ENCODE measurements around the gene GDF9.

The GDF9 gene

GRCh38 chr5:132866342-132867045 lies at the start of gene GDF9, which contains the start of gene UQCRQ:
GDF9 (minus strand) TSS chr5:132866469; CDS start chr5:132864533, 1,936 bp downstream.
UQCRQ (plus strand) TSS chr5:132866642; CDS start chr5:132866882, 240 bp downstream.
- DNase-seq (ENCODE audit: low read depth), result peak; percentile 100

DNA sequence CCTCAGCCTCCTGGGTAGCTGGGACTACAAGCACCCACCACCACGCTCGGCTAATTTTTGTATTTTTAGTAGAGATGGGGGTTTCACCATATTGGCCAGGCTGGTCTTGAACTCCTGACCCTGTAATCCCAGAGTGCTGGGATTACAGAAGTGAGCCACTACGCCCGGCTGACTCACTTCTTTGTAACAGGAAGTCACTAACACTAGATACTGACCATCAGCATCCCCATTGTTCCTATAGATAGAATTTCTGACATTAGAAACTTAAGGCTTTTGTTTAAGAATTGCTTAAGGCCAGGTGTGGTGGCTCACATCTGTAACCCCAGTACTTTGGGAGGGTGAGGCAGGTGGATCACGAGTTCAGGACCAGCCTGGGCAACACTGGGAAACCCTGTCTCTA lies 49.4 kb upstream of the GDF9 start:
- DNase-seq (ENCODE audit: low read depth), result peak; percentile 12

DNA sequence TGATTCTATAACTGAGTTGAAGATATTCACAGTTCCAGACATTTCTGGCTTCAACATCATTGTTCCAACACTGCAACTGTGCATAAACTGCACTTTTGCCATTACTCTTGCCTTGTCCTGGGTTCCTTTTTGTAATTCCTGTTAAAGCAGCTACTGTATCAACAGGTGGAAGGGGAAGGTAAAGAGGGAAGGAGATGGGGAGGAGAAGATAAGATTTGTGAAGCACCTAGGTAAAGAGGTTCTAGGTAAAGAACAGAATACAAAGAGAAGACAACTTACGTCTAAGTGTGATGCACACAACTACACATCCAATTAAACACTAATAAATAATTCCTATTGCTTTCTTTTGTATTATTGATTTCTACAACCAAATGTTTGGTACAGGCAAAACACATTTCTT lies 43.4 kb upstream of the GDF9 start:
- no peak for DNase-seq (ENCODE audit: low read depth)

DNA sequence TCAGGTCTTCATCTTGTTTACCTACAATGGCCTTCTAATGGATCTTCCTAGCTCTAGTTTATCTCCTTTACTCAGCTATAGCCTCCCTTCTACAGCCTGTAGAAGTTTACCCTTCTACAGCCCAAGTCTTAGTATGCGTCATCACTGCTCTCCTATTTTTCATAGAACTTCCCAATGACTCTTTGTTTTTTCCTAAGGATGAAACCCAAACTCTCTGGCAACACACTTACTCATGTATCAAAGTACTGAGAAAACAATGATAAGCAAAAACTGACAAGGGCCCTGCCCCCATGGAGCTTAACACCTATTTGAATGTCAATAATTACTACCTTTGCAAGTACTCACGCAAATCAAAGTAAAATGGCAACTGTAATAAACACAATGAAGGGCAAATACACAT lies 40.9 kb upstream of the GDF9 start:
- DNase-seq (ENCODE audit: low read depth), result peak; percentile 35

DNA sequence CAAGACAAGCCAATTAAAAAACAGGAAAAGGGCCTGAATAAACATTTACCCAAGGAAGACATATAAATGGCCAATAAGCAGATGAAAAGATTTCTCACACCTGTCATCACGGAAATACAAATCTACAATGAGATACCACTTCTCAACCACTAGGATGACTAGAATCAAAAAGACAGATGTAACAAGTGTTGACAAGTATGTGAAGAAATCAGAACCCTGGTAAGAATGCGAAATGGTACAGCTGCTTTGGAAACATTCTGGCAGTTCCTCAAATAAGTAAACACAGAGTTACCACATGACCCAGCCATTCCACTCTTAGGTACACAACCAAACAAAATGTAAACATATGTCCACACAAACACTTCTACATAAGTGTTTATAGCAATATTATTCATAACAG lies 39.7 kb upstream of the GDF9 start:
- DNase-seq (ENCODE audit: low read depth), result peak; percentile 87

DNA sequence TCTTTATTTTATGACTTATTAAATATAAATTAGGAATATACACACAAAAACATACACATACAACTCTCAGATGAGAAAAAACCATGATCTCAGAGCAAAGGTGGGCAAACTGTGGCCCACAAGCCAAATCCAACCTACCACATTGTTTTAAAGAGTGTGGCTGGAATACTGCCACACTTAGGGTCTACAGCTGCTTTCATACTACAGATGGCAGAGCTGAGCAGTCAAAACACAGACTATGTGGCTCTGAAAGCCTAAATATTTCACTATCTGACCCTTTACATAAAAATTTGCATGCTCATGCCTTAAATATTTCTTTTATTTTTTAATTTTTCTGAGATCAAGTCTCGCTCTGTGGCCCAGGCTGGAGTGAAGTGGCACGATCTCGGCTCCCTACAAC lies 35.5 kb upstream of the GDF9 start:
- DNase-seq (ENCODE audit: low read depth), result no peak

DNA sequence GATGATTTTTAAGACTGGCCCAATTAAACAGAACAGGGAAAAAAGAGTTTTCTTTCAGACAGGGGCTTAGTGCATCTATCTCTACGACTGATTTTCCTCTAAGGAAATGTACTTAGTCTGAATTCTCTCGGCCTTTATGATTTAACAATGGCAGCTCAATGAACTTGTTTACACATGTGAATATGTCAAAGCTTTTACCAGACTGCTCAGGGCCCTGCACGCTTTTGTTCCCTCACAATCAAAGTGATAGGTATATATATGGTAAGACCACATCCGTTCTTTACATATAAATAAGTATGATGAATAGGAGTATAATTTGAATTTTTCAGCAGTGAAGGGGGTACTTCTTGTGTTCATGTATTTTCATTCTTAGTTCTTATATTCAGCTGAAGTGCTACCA lies 34.8 kb upstream of the GDF9 start:
- DNase-seq (ENCODE audit: low read depth), result no peak

GRCh38 chr5:132898094-132898493 lies 31.8 kb upstream of the GDF9 start:
- peak; percentile 36 for DNase-seq (ENCODE audit: low read depth)

GRCh38 chr5:132896685-132897084 lies 30.4 kb upstream of the GDF9 start:
- DNase-seq (ENCODE audit: low read depth), result no peak

DNA sequence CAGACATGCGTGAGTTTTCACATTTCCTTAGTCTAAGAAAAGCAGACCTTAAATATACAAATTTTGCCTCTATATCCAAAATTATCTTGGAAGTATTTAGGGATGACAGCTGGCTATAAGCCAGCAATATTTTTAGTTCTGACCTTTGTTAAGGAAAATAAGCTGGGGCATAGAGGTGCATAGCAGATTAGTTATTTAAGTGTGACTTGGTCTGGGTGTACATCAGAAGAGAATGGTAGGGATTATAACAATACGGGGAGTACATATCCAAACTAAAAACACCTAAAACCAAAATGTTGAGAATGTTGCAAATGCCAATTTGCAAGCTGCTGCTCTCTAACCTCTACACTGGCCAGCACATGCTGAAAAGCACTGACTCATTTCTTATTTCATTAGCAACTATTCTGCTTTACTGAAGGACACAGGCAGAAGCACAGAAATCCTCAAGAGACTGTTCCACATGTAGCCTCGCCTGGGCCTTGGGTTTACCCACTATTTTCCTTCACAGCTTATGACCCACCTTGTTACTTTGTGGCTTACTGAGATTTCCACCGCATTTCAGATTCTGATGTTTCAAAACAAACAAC lies 29.5 kb upstream of the GDF9 start:
- no peak for DNase-seq (ENCODE audit: low read depth)

GRCh38 chr5:132890817-132891216 lies 24.5 kb upstream of the GDF9 start:
- no peak for DNase-seq (ENCODE audit: low read depth)

GRCh38 chr5:132889501-132889900 lies 23.2 kb upstream of the GDF9 start:
- no peak for DNase-seq (ENCODE audit: low read depth)

GRCh38 chr5:132887283-132887682 lies 21.0 kb upstream of the GDF9 start:
- DNase-seq (ENCODE audit: low read depth), result no peak

GRCh38 chr5:132886064-132886823 lies 20.0 kb upstream of the GDF9 start:
- DNase-seq (ENCODE audit: low read depth), result no peak

DNA sequence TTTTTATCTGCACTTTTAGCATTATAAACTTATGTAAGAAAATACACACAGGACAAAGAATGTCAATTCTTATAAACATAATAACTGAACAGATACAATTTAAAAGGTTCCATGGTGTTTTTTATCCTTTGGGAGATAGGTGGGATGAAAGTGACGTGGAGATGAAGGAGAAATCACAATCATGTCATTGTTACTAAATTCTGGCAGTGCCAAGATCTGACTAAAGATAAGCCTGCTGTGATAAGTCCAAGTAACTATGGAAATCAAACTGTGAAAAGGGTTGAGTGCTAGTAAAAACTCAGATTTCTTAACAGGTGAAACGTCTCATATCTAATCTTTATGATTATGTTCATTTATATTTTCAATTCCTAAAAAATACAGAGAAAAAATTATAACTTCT lies 18.3 kb upstream of the GDF9 start:
- DNase-seq (ENCODE audit: low read depth), result no peak

DNA sequence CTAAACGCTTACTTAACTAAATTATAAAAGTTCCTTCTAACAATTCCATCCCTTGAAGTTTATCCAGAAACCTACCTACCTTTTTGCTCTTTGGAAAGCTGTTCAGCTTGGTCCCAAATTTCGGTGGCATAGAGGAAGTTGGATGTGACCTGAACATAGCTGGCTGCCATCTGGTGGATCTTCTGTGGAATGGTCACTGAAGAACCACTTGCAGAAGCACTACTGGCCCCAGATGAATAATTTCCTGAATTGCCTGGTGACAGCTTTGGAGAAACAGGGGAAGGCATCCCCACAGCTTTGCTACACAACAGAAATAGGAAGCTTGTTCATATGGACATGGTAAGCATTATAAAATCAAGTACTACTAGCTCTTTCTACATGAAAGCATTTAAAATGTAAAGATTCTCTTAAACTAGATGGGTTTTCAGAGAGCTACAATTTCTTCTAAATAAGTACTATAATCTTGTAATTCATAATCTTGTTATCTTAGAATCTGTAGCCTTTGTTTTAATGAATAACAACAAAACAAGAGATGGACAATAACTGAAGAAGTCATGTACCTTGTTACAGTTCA lies 17.1 kb upstream of the GDF9 start:
- DNase-seq (ENCODE audit: low read depth), result peak; percentile 64

DNA sequence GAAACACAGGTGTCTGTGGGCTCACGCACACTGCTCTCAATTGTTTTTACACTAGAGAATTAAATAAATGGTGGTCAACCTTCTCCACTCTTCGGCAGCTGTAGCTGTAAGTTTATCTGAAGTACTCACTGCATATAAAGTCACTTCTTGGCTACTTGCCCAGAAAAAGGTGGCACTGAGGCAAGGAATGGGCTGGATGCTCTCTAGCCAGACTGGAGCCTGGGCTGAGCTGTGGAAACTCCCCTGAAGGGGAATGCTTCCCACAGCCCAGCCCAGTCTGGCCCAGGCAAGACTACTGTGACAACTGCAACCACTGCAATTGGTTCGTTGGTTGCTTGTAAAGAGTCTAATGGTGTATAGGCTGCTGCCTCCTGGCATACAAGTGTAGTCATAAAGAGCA lies 11.7 kb upstream of the GDF9 start:
- DNase-seq (ENCODE audit: low read depth), result no peak

GRCh38 chr5:132877466-132877865 lies 11.2 kb upstream of the GDF9 start:
- DNase-seq (ENCODE audit: low read depth), result no peak

GRCh38 chr5:132876020-132876759 lies 9.9 kb upstream of the GDF9 start:
- no peak for DNase-seq (ENCODE audit: low read depth)

GRCh38 chr5:132873930-132874271 lies 7.6 kb upstream of the GDF9 start:
- no peak for DNase-seq (ENCODE audit: low read depth)

DNA sequence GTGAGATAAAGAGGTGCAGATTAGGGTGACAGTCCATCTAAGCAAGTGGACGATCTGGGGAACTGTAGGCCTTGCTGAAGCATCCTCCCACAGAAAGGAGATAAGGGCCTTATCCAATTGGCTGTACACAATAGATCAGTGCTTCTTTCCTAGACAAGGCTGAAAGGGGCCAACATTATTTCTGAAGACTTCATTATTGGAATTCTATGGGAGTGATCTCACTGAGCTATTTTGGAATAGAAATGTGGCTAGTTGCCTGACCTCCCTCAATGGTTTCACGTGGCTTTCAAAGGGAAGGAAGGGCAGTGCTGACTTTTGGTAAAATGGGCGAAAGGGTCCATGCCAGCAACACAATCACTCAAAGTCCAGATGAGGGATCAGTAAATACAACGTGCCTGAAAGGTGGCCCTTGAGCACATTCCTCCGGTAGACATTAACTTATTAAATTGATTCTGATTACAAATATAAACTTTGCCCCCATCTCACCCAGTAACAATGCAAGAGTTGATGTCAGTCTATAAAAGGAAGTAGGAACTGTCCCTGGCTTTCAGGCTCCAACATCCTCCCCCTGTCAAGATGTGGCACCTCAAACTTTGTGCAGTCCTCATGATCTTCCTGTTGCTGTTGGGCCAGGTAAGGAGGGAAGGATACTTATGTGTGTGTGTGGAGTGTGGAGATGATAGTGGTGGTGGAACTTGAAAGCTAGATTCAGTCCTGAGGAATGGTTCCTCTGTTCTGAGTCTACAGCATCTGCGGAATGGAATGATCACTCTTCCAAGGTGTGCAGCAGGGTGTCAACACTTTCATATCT lies 7.1 kb upstream of the GDF9 start, which contains the start of gene LEAP2:
Gene LEAP2 (plus strand): TSS at position 550 of the 811 bp plus-strand sequence. CDS start 27 bp downstream, at position 577.
- DNase-seq (ENCODE audit: low read depth), result no peak
